Right cardiac atrium (tissue), 5 donors: Measurements from ENCODE around the gene EIPR1. TPM values are rescaled to one million over a fixed set of nuclear protein-coding genes. Genes with fewer than 3 reads are reported as not detected.
A peak's percentile ranks its signal among the peaks of the same experiment; 100 is the strongest.

ENCODE experiments used
- ATAC-seq, 2 donors: fragments of 200-7000 bp; cut with Tn5 transposase; one replicate each; pipeline versions ENCODE4 v1.8.0 to v1.9.1; 2020; ENCODE audit warnings: moderate library complexity in 2 of 2, mild to moderate bottlenecking in 1 of 2
- DNase-seq, 3 donors: peaks; one replicate each; pipeline ENCODE4 v3.0.0-alpha.2; 2020
- H3K27ac ChIP-seq: one replicate; pipeline ENCODE4 v1.5.1; 2013; ENCODE audit warnings: mild to moderate bottlenecking, low read length, control low read depth, moderate library complexity
- H3K27me3 ChIP-seq: one replicate; pipeline ENCODE4 v1.6.1; 2013; ENCODE audit not compliant: control insufficient read depth, insufficient read depth
- H3K4me1 ChIP-seq: one replicate; pipeline ENCODE4 v1.6.1; 2013; ENCODE audit warnings: low read length; ENCODE audit not compliant: control insufficient read depth, insufficient read depth
- H3K4me3 ChIP-seq: one replicate; pipeline ENCODE4 v1.5.1; 2013; ENCODE audit warnings: low read length, control low read depth
- H3K9me3 ChIP-seq: one replicate; pipeline ENCODE4 v1.6.1; 2013; ENCODE audit warnings: low read length; ENCODE audit not compliant: control insufficient read depth
- WGBS: extraction: QIAGEN DNeasy Blood & Tissue Kit; methylation state at CpG from one replicate; pipeline ENCODE4 v1.1.7; 2013; 5-methylcytosine and 5-hydroxymethylcytosine counted together
- intact Hi-C, 4 donors: fragments of 100-400 bp; cut with DNase I; formaldehyde crosslinking; loops; one replicate each; pipeline versions ENCODE4 v1.11.0 to v1.14.0; 2022 to 2023
- long read RNA-seq, 4 donors: library from polyadenylated mRNA; unstranded; transcript quantifications; one replicate each; pipeline ENCODE4 v2.0.0, GENCODE V29; 2020 to 2021
- polyA plus RNA-seq: library from polyadenylated mRNA; stranded (reverse); fragments of 200-250 nt; gene quantifications from one replicate; pipeline ENCODE4 v1.2.3, GENCODE V29; 2013
- total RNA-seq, 4 donors: library from RNA; stranded (reverse); fragmentation: NEBNext Ultra II Directional; extraction: Animal tissue kit (Norgen Biotek cat#: 25700); gene quantifications; one replicate each; pipeline ENCODE4 v1.2.1, GENCODE V29; 2021
- donor health status: healthy with polysubstance abuse.
- donor health status: DM: no; HTN: yes; CAD: no.
- donor health status: DM: no; HTN: no; CAD: no.
- donor health status: DM: no; HTN: yes; CAD: no; lungs with severe emphysema.
- donor health status: DM: yes; HTN: yes; CAD: no.

Gene EIPR1
- total RNA-seq (10 to 100 TPM in 2 of 4 donors, 1 to 10 TPM in 2; 8.4 to 11.8 (median 10.2) TPM), polyA plus RNA-seq (12.2 TPM)
- long read RNA-seq, donor 1, transcript EIPR1-201 (9 exons, 1,766 nt): major isoform, 28 of 37 reads
- long read RNA-seq, donor 1, partial matches to known transcripts: 4 of 37 reads
- long read RNA-seq, donor 1, other reads (novel, unspliced or antisense): 3 of 37 reads
- long read RNA-seq, donor 2, transcript EIPR1-201 (9 exons, 1,766 nt): major isoform, 11 of 13 reads
- long read RNA-seq, donor 2, partial matches to known transcripts: 0 of 13 reads
- long read RNA-seq, donor 2, other reads (novel, unspliced or antisense): 1 of 13 reads
- long read RNA-seq, donor 3, transcript EIPR1-201 (9 exons, 1,766 nt): major isoform, 49 of 55 reads
- long read RNA-seq, donor 3, partial matches to known transcripts: 1 of 55 reads
- long read RNA-seq, donor 3, other reads (novel, unspliced or antisense): 5 of 55 reads
- long read RNA-seq, donor 4, transcript EIPR1-201 (9 exons, 1,766 nt): major isoform, 14 of 17 reads
- long read RNA-seq, donor 4, partial matches to known transcripts: 1 of 17 reads
- long read RNA-seq, donor 4, other reads (novel, unspliced or antisense): 1 of 17 reads

DNA sequence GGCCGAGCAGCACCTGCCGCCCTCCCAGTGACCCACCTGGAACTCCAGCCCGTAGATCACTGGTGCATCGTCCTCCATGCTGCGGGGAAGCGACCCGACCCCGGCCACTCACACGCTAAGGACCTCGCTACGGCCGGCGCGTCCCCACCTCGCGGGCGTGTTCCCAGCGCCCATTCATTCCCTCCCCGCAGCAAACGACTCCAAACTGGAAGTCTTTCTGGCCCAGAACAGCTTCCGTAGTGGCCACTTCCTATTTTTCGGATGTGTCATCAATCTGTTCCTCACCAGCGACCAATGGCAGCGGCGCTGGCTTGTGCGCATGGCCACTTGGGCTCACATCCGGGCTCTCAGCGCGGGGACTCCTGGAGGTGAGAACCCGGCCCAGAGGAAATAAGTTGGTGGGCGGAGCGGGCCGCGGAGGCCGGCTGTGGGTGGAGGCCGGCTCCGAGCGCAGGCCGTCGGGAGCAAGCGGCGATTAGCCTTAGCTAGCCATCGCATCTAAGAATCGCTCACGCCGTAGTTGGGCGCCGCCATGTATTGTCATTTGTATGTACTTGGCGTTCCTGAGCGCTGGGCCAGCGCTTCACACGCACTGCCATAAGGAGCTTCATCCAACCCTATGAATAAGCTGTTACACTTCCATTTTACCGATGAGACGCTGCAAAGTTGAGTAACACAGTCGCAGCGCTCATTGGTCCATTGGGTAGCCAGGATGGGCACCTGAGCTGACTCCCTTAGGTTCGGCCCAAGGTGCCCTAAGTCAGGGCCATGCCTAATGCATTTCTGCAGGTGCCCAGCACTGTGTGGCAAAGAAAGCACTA lies at the start of gene EIPR1:
TSS of gene EIPR1 (minus strand) at position 207 of the 821 bp plus-strand sequence. CDS start at position 78, 129 bp downstream.
- H3K27ac ChIP-seq: peak within 1 kb of the TSS; percentile 98
- WGBS: 2% methylated on average over 57 of the region's 57 CpGs
- H3K27me3 ChIP-seq: no peaks in the 10 kb centered on the region
- intact Hi-C loops: no loop called here
- peak within 1 kb of the TSS; percentile 71 for H3K4me3 ChIP-seq
- no peaks in the 10 kb centered on the region for H3K9me3 ChIP-seq
- H3K4me1 ChIP-seq: peaks cover 7% of the 10 kb centered on the region
- ATAC-seq: peak; percentile 96 to 97
- peak; percentile 98 to 99 (median 99) for DNase-seq

DNA sequence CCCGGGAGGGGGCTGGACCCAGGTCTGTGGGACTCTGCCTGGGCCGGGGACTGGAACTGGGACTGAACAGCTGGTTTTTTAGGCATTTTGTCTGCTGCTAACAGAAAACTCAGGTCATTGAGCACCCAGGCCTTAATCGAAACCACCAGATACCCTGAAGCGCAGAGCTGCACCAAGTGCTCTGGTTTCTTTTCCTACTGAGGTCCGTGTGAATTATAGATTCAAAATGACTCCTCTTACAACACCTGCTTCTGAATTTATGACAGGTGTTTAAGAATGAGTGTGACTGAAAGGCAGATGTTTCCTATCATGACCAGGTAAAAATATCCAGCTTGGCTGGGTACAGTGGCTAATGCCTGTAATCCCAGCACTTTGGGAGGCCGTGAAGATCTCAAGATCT lies 49.7 kb upstream of the EIPR1 start:
- DNase-seq (no peak), ATAC-seq (no peak)
- Histone ChIP-seq H3K4me1 (peaks cover 5% of the 10 kb centered on the region), H3K27me3 (no peaks in the 10 kb centered on the region), H3K9me3 (no peaks in the 10 kb centered on the region), H3K27ac (no peak overlapping the region), H3K4me3 (no peak overlapping the region)
- intact Hi-C loops: loop anchor here in 2 of 4 donors (5.0 to 10.0 kb wide), 2 partner anchors 35 to 228 kb away; partner anchors contain the start of gene ALLC (in 1 of the 2)
- 91% methylated on average over 6 of the region's 6 CpGs for WGBS

DNA sequence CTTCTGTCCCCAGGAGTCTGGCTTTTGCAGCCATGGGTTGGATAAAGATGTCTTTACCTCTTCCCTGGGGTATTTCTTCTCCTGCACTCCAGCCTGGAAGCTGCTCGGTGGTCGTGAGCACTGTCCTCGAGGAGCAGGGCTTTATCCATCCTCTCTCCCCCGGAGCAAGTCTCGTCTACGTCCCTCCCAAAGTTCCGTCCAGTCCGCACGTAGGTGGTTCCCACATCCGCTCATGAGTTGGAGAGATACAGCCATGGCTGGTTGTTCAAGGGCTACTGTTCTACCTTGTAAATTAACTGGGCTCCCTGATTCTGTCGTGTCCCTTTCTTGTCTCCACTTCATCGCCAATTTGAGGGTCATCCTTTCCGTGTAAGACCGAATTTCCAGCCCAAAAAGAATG lies 49.0 kb upstream of the EIPR1 start:
- H3K9me3 ChIP-seq: no peaks in the 10 kb centered on the region
- DNase-seq: no peak
- WGBS: 96% methylated on average over 14 of the region's 14 CpGs
- no peaks in the 10 kb centered on the region for H3K27me3 ChIP-seq
- no peak overlapping the region for H3K27ac ChIP-seq
- no peak for ATAC-seq
- intact Hi-C loops: loop anchor here in 2 of 4 donors (5.0 to 10.0 kb wide), 2 partner anchors 36 to 228 kb away; partner anchors contain the start of gene ALLC (in 1 of the 2)
- no peak overlapping the region for H3K4me3 ChIP-seq
- peaks cover 5% of the 10 kb centered on the region for H3K4me1 ChIP-seq

DNA sequence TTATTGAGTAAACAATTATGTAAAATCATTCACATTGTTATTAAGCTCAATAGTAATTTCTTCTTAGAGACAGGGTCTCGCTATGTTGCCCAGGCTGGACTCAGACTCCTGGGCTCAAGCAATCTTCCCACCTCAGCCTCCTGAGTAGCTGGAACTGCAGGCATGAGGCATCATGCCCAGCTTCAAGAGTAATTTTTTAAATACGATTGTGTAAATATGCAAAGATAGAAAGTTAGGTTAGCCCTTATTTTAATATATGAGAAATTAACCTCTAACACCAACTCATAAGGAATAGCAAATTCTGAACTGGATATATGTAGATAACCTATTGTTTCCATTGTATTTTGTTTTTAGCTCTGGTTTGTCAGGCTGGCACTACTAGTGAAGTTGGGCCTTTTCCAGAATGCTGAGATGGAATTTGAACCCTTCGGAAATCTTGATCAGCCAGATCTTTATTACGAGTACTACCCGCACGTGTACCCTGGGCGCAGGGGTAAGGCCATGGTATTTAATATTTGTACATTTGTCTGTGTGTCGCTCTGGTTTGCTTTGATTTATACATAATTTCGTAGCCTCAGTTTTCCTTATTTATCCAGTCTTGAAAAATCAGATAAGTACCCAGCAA lies 46.7 kb upstream of the EIPR1 start:
- no peaks in the 10 kb centered on the region for H3K9me3 ChIP-seq
- DNase-seq: no peak
- no peak overlapping the region for H3K4me3 ChIP-seq
- H3K27me3 ChIP-seq: no peaks in the 10 kb centered on the region
- intact Hi-C loops: loop anchor here in 1 of 4 donors (10.0 kb wide), 1 partner anchor 231 kb away; the partner anchor contains the start of gene ALLC
- 93% methylated on average over 9 of the region's 9 CpGs for WGBS
- H3K27ac ChIP-seq: no peak overlapping the region
- H3K4me1 ChIP-seq: peaks cover 5% of the 10 kb centered on the region
- ATAC-seq: no peak

DNA sequence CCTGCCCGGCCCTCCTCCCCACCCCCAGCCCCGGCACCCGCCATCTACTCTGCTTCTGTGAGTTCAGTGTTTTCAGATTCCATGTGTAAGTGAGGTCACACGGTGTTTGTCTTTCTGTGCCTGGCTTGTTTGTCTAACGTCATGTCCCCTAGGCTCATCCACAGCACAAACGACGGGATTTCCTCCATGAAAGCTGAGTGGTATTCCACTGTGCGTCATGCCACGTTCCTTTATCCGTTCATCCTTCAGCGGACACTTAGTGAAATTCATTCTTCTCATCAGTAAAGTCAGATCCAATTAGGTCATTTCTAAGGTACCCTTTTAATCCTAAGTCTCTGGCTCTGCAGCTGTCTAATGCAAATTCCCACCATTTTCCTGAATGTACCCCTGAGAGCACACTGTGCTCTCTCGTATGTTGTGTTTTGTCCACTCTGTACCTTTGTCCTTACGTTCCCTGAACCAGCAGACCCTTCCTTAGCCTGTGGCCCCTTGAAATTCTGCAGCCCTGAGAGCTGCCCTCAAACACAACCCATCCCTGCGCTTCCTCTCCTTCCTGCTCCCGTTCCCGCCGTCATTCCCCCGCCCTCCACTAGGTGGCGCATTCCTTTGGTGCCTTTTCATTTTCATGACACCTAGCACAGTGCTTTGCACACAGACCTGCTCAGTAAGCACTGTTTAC lies 46.0 kb upstream of the EIPR1 start:
- intact Hi-C loops: loop anchor here in 1 of 4 donors (10.0 kb wide), 1 partner anchor 231 kb away; the partner anchor contains the start of gene ALLC
- WGBS: 65% methylated on average over 19 of the region's 19 CpGs
- Histone ChIP-seq H3K9me3 (no peaks in the 10 kb centered on the region), H3K4me1 (peaks cover 1% of the 10 kb centered on the region), H3K27me3 (no peaks in the 10 kb centered on the region), H3K4me3 (no peak overlapping the region), H3K27ac (no peak overlapping the region)
- ATAC-seq: peak in 1 of 2 donors; percentile 62
- DNase-seq: peak; percentile 57 to 87 (median 85)

DNA sequence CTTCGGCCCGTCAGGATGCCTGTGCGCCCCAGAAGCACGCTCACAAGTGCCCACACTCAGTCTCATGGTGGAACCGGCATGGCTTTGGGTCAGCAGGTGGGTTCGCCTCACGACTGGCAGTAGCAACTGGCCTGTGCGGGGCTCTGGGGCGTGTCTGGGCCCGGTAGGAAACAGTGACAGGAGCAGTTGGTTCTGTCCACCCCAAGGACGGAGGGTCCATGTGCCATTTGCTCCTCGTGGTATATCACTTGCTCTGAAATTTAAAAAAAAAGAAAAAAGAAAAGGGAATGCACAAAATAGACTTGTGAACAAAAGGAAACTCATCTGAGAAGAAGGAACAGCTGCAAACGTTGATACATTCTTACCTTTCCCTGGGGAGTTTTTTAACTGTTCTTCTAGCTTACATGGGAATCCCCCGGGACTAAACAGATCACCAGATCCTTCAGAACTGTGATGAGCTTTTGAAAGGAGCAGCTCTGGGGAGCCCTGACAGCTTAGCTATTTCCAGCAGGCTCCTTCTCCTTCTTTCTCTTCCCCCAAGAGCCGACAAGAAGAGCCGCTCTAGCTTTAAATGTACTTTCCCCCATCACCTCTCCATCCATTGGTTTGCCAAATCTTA lies 44.7 kb upstream of the EIPR1 start:
- intact Hi-C loops: loop anchor here in 1 of 4 donors (10.0 kb wide), 1 partner anchor 233 kb away; the partner anchor contains the start of gene ALLC
- Histone ChIP-seq H3K27me3 (no peaks in the 10 kb centered on the region), H3K4me1 (no peaks in the 10 kb centered on the region), H3K9me3 (no peaks in the 10 kb centered on the region), H3K4me3 (no peak overlapping the region), H3K27ac (no peak overlapping the region)
- ATAC-seq (no peak), DNase-seq (no peak)
- whole genome bisulfite sequencing: 81% methylated on average over 16 of the region's 16 CpGs

DNA sequence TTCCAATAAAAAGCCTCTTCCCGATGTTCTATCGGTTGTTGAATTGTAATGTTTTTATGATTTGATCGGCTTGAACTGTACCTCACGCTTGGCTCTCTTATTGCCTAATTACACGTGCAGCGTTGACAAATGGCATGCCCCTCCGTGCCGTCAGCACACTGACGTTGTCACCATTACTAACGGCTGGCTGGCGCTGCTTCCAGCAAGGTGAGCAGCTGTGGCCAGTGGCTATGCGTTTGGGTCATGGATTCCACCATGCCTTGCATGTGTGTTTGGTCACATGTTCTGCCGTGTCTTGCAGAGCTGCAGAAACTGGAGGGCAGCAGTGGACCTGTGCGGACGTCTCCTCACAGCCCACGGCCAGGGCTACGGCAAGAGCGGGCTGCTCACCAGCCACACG lies 44.0 kb upstream of the EIPR1 start:
- DNase-seq: no peak

DNA sequence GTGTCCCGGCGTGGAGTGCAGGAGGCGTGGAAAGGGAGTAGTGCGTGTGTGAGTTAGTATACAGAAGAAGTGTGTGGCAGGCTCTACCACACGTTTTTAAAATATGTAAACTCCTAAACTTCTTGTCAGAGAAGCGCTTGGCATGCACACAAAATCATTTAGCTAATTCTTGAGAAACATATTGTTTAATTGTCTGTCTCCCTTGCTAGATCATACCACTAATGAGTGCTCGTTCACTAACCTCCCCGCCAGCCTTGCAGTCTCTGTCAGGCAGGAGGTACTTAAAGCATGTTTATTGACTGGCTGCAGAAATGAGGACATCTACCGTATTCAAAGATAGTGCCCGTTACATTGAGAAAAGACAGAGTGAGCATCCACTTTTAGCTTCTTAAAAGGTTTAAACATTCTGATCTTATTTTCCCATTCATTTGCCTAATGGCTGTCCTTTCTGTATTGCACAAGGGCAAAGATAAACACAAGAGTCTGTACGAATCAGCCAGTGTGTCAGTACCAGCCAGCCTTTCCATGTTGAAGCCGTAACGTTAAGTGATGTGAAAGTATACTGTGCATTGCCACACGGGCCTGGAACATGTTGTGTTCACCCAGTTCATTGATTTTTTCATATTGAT lies 43.3 kb upstream of the EIPR1 start:
- no peaks in the 10 kb centered on the region for H3K4me1 ChIP-seq
- 77% methylated on average over 14 of the region's 14 CpGs for WGBS
- intact Hi-C loops: loop anchor here in 1 of 4 donors (10.0 kb wide), 1 partner anchor 234 kb away; the partner anchor contains the start of gene ALLC
- peak in 1 of 2 donors; percentile 40 for ATAC-seq
- DNase-seq: no peak
- H3K4me3 ChIP-seq: no peak overlapping the region
- no peaks in the 10 kb centered on the region for H3K9me3 ChIP-seq
- no peaks in the 10 kb centered on the region for H3K27me3 ChIP-seq
- H3K27ac ChIP-seq: no peak overlapping the region

More for the DNA sequence above, 44.0 kb upstream of the EIPR1 start:
- intact Hi-C loops: loop anchor here in 1 of 4 donors (10.0 kb wide), 1 partner anchor 233 kb away; the partner anchor contains the start of gene ALLC
- Histone ChIP-seq H3K27me3 (no peaks in the 10 kb centered on the region), H3K4me1 (no peaks in the 10 kb centered on the region), H3K27ac (no peak overlapping the region), H3K4me3 (no peak overlapping the region), H3K9me3 (no peaks in the 10 kb centered on the region)
- 84% methylated on average over 19 of the region's 19 CpGs for whole genome bisulfite sequencing
- ATAC-seq: no peak

DNA sequence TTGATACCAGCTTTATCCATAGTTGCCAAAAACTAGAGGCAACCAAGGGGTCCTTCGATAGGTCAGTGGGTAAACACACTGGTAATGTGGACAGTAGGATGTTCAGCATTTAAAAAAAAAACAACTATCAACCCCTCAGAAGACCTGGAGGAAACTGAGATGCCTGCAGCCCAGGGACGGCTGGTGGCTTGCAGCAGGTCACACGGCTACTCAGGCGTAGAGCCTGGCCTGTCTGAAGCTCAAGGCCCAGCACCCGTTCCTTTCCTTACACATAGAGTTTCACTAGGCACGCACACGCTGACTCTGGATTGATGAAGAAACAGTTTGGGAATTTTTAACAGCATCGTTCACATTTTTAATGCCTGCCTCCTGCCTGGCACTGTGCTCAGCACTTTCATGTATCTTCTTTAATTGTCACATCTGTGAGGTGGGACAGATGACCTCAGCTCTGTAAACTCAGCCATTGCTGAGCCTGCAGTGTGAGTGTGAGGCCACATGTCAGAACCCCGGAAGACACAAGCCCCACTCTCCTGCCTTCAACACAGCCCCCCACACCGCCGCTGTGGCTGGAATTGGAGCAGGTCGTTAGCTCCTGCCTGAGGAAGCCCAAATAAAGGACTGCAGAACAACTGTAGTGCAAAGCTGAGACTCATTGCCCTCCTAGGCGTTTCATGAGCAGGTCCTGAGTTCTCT lies 42.6 kb upstream of the EIPR1 start:
- 83% methylated on average over 13 of the region's 13 CpGs for WGBS
- Histone ChIP-seq H3K27ac (no peak overlapping the region), H3K9me3 (no peaks in the 10 kb centered on the region), H3K4me1 (no peaks in the 10 kb centered on the region), H3K27me3 (no peaks in the 10 kb centered on the region), H3K4me3 (no peak overlapping the region)
- intact Hi-C loops: loop anchor here in 1 of 4 donors (10.0 kb wide), 1 partner anchor 235 kb away; the partner anchor contains the start of gene ALLC
- ATAC-seq: no peak
- DNase-seq: no peak
